HG02970 (cell line): Measurements from ENCODE around the gene FLNB.

Source experiments
- ATAC-seq: cut with Tn5 transposase; IDR thresholded peaks from one replicate; pipeline ENCODE4 v1.9.1; 2021; ENCODE audit warnings: mild to moderate bottlenecking, moderate library complexity, moderate number of reproducible peaks; ENCODE audit not compliant: unreplicated experiment, low FRiP score

FLNB gene

GRCh38 chr3:58157700-58158099, 149.5 kb downstream of the FLNB start:
- no peak for ATAC-seq

- ATAC-seq, result no peak
These were observed 150.4 kb downstream of the FLNB start for GRCh38 chr3:58158442-58159153.

GRCh38 chr3:58160399-58160798, 152.2 kb downstream of the FLNB start:
- ATAC-seq, result no peak

DNA sequence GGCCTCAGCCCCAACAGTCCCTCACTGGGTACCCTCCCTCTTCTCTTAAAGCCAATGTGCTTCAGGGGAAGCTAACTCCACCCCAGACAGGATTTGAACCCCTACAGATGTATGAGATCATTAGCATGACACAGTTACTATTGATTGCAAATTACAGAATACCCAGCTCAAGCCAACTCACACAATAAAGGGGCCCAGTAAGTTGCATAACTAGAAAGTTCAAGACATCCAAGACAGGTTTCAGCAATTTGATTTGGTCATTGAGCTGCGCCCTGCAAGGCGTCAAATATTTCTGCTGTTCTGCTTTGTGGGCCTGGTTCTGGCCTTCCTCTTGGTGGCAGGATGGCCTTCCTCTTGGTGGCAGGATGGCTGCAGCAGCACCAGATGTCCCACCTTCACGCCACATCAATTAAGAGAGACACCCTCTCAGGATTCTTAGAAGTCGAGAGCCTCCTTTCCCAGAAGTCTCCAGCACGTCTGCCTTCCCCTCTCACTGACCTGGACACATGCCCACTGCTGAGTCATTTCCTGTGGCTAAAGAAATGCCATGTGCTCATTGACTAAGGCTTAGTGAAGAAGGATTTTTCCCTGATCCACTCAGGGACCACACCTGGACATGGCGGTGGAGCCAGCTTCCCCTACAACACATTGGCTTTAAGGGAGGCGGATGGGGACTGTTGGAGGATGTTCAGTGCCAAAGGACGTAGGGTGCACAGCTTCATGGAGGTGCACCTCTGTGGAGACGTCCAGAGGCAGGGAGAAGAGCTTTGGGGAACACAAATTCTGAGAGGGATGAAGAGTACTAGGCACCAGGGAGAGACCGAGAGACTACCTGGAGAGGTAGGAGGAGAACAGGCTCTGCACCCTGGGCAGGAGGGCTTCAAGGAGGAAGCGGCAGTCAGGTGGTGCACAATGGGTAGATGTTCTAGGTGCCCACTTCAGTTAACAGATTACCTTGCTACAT, 153.5 kb downstream of the FLNB start:
- ATAC-seq, result no peak

DNA sequence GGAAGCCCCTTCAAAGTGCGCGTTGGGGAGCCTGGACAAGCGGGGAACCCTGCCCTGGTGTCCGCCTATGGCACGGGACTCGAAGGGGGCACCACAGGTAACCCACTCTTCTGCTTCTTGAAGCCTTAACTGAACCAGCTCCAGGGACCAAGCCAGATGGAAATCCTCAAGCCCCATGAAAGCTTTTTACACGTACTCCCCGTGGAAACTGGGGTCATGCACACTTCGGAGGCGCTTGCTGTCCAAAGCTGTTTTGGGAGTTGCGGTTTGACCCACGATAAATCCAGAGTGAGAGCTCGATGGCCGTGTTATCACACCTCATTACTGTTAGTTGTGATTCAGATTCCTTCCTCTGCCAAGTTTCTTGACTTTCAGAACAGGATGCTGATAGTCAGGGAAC, 155.0 kb downstream of the FLNB start:
- ATAC-seq, result no peak

GRCh38 chr3:58164199-58164879, 156.1 kb downstream of the FLNB start:
- no peak for ATAC-seq

DNA sequence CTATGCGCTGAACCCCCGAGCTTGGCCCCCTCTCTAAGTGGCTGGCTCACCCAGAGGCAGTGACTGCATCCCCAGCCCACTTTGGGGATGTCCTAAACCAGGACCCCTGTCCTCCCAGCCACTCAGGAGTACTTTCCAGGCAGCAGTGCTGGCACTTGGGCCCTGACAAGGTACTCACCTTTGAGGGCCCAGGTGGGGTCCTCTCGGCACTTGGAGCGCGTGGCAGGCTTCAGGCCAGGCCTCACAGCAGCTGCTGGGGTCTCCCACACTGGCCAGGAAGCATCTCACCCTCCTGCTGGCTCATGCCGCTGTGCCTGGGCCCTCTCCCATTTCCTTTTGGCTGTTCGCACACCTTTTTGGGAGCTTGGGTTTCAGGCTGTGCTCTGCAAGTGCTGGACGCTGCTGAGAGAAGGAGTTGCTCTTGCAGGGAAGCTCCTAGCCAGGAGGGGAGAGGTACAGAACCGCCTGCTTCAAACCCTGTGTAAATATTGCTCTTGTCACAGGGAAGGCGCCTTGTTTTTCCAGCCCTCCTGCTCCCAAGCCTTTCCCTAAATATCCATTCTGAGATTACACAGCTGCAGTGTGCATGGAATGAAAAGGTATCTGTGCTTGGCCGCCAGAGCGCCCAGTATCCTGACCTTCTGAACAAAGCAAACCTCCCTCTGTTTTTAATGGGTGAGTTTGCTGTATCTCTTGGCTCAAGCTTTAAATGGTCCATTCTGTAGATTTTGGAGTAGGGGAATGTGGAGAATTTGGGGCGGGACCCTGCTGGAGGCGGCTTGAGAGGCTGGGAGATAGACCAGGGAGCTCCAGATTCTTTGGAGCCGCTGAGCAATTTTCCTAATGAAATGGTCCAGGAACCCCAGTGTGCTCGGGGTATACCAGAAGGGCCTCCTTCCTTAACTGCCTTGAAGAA, 156.9 kb downstream of the FLNB start:
- ATAC-seq, result no peak

DNA sequence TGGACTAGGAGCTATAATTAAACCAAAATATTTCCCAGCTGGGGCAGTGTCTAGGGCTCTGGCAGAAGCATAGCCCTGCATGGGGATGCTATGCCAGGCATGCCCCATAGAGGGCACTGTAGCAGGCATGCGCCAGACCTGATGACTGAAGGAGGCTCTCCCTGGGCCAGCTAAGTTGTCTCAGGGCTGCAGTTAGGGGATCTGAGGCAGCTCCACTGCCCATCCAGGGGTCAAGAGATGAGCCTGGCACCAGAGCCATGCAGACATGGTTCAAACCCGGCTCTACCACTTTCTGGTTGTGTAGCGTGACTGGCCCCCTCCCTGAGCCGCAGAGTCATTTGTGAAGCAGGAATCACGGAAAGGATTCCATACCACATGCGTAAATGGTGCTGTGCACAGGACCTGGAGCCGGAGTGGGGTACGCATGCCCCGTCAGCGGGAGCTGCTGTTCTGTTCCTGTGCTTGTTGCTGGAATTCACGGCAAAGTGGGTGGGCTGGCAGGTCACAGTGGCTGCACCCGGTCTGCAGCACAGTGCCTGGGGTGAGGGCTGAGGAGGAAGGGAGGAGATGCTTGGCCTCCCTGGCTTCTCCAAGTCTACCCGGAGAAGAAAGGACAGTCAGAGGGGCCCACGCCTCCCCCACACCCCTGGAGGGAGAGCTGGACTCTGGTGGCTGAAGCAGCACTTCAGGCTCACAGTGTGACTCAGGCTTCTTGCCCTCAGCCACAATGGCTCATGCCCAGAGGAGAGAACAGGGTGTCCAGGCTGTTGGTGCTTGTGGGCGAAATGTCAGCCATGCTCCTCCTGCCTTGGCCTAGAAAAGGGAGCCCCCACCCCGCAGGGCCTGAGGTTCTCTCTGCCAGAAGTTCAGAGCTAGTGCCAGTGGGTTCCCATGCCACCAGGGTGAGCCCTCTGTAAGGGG, 159.5 kb downstream of the FLNB start:
- no peak for ATAC-seq

DNA sequence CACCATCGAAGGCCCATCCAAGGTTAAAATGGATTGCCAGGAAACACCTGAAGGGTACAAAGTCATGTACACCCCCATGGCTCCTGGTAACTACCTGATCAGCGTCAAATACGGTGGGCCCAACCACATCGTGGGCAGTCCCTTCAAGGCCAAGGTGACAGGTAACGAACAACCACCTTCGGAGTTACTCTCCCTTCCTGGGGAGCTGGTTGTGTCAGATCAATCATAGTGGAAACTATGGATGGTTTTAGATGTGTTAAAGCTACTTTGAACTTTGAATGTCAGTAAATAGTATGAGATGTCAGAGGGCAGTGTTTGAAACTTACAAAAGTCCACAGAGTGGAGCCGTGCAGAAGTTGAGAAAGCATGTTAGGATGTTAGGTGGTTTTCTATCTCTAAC, 160.3 kb downstream of the FLNB start:
- no peak for ATAC-seq

DNA sequence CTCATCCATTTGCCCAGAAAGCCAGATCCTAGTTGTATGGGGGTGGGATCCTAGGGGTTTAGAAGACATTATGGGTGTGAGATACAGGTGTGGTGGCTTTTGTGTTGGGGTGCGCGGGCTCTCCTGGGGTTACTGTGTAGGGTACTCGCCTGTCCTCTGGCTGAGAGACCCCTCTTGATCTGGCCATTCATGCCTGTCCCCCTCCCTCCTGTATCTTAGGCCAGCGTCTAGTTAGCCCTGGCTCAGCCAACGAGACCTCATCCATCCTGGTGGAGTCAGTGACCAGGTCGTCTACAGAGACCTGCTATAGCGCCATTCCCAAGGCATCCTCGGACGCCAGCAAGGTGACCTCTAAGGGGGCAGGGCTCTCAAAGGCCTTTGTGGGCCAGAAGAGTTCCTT, 161.1 kb downstream of the FLNB start:
- no peak for ATAC-seq

- ATAC-seq, result no peak
These were observed 162.2 kb downstream of the FLNB start for GRCh38 chr3:58170376-58170775.

DNA sequence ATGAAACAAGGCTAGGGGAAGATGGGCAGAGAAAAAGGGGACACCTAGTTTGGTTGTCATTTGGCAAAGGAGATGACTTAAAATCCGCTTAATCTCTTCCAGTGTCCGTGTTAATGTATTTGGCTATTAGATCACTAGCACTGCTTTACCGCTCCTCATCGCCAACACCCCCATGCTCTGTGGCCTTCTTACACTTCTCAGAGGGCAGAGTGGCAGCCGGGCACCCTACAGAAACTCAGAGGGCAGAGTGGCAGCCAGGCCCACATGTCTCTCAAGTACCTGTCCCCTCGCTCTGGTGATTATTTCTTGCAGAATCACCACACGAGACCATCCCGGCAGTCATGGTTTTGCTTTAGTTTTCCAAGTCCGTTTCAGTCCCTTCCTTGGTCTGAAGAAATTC, 162.9 kb downstream of the FLNB start:
- ATAC-seq, result no peak

GRCh38 chr3:58173029-58173668, 164.9 kb downstream of the FLNB start:
- no peak for ATAC-seq

GRCh38 chr3:58173669-58174398, 165.6 kb downstream of the FLNB start:
- ATAC-seq, result no peak

GRCh38 chr3:58175187-58175436, 166.9 kb downstream of the FLNB start:
- no peak for ATAC-seq

- no peak for ATAC-seq
These were observed 167.4 kb downstream of the FLNB start for GRCh38 chr3:58175437-58176184.

GRCh38 chr3:58176185-58176530, 167.9 kb downstream of the FLNB start:
- ATAC-seq, result no peak
